HG03457 (cell line): Measurements from ENCODE around the gene SMAD3.
"Not testable (repeated sequence)": the region's sequence is repeated elsewhere in the genome, so short reads cannot be mapped to it uniquely, and the experiment has no call there.

ENCODE experiments used
- ATAC-seq: cut with Tn5 transposase; IDR thresholded peaks from one replicate; pipeline ENCODE4 v1.9.1; 2021; ENCODE audit warnings: moderate number of reproducible peaks; ENCODE audit not compliant: unreplicated experiment

SMAD3 gene

GRCh38 chr15:67138891-67139855 is 73.8 kb downstream of the SMAD3 start:
- no peak for ATAC-seq

DNA sequence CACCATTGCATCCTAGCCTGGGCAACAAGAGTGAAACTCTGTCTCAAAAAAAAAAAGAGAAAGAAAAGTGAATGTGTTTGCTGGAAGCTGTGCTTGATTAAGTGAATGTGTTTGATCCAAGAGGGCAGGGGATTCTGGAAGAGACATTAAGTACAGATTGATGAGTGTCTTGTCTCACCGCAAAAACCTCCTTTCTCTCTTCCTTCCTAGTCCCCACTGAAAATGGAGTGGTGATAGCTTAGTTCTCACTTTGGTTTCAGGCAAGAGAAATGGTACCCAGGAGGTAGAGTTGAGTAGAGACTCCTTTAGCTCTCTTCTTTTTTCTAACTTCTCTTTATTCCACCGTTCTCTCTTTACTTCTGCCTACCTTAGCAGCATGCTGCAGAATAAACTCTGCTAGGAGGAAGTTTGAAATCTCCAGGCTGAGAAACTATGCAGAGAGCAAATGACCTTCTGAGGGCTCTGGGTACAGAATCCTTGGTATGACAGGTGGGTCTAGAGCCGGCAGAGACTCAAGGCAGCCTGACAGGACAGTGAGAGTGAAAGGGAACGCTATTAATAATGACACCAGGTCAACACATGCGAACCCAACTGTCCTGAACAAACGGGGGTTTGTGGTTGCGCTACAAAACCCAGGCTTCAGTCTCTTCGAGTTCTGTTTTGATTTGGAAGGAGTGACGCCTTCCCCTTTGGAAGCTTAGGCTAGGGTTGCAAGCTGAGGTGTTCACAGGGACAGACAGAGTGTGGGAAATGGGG is 74.9 kb downstream of the SMAD3 start:
- no peak for ATAC-seq

- ATAC-seq: no peak
Observed at GRCh38 chr15:67142092-67142766, 76.8 kb downstream of the SMAD3 start.

- ATAC-seq: no peak
Observed at GRCh38 chr15:67142767-67143100, 77.3 kb downstream of the SMAD3 start.

DNA sequence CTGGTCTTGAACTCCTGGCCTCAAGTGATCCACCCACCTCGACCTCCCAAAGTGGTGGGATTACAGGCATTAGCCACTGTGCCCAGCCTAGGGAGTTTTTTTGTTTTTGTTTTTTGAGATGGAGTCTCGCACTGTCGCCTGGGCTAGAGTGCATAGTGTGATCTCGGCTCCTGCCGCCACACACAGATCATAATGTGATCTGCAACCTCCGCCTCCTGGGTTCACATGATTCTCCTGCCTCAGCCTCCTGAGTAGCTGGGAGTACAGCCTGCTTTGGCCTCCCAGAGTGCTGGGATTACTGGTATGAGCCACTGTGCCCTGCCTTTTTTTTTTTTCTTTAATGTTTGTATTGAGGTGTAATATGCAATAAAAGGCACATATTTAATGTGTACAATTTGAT is 78.2 kb downstream of the SMAD3 start:
- no peak for ATAC-seq

GRCh38 chr15:67144609-67145311 is 79.4 kb downstream of the SMAD3 start:
- no peak for ATAC-seq

DNA sequence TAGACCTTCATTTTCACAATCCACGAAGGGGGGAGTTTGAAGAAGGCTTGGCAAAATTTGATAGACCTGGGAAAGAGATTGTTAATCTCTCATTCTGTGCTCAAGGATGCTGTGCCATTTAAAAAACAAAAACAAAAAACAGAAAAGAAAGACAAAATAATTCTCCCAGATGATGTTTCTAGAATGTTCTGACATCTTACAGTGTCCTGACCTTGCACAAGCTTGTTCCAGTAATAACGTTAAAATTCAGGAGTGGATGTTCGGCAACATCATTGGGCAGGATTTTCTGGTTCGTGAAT is 79.9 kb downstream of the SMAD3 start:
- no peak for ATAC-seq

DNA sequence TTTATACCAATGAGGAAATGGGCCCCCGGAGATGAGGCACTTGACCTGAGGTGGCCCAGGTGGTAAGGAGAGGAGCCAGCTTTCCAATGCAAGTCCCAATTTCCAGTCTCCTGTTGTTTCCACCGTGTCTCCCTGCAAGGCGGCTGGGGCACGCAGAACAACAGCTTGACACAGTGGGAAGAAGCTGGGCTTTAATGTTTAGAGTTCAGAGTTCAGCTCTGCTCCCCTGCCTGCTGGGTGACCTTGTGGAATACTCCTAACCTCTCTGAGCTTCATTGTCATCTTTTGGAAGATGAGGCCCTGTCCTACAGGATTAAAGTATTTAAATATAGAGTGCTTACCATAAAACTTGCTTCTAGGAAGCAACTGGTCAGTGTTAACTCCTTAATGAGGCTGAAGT is 80.3 kb downstream of the SMAD3 start:
- ATAC-seq: no peak

GRCh38 chr15:67146234-67146633 is 80.8 kb downstream of the SMAD3 start:
- ATAC-seq: no peak

DNA sequence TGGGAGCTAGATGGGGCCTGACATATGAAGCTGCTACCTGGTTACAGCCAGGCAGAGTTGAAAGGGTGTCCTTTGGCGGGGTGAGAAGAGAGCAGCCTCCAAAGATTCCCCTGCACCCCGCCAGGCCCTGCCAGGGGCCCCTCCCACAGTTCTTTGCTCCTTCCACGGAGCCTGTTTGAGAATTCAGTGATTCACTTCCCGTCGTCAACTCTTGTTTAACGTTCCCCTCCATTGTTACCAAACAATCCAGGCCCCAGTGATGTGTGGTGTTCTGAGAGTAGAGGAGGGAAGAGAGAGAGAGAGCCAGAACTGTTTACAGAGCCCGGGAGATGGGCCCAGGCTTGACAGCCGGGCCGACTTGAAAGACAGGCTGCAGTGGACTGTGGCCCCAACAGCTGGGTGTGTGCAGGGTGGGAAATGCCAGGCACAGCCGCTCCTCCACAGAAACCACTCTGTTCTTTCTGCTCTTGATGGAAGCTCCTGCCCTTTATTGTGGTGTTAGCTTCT is 81.5 kb downstream of the SMAD3 start:
- no peak for ATAC-seq

DNA sequence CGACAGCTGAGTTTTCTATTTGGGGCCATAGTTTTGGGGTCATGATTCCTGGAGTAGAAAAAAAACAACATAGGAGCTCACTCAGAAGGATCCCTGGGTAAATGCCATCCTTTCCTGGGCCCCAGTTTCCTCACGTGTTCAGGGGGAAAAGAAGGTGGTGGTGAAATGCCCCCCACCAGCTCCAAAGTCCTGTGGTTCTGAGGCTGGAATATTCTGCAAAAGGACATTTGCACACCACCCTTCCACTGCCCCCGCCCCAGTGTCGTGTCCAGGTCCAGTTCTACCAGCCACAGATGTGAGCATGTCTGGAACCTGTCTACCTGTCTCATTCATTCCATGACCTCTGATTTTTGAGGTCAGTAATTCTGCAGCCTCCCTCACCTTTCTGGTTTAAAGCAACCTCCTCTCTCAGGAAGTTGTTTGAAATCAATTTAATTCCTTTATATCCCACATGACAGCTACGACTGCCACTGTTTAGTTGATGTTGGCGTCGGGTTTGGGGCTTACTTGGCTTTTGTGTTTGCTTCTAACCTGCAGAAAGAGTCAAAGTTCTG is 82.1 kb downstream of the SMAD3 start:
- ATAC-seq: no peak

- no peak for ATAC-seq
Observed at GRCh38 chr15:67148196-67148701, 82.8 kb downstream of the SMAD3 start.

- ATAC-seq: no peak
Observed at GRCh38 chr15:67149068-67149772, 83.8 kb downstream of the SMAD3 start.

GRCh38 chr15:67149773-67150022 is 84.3 kb downstream of the SMAD3 start:
- ATAC-seq: no peak

DNA sequence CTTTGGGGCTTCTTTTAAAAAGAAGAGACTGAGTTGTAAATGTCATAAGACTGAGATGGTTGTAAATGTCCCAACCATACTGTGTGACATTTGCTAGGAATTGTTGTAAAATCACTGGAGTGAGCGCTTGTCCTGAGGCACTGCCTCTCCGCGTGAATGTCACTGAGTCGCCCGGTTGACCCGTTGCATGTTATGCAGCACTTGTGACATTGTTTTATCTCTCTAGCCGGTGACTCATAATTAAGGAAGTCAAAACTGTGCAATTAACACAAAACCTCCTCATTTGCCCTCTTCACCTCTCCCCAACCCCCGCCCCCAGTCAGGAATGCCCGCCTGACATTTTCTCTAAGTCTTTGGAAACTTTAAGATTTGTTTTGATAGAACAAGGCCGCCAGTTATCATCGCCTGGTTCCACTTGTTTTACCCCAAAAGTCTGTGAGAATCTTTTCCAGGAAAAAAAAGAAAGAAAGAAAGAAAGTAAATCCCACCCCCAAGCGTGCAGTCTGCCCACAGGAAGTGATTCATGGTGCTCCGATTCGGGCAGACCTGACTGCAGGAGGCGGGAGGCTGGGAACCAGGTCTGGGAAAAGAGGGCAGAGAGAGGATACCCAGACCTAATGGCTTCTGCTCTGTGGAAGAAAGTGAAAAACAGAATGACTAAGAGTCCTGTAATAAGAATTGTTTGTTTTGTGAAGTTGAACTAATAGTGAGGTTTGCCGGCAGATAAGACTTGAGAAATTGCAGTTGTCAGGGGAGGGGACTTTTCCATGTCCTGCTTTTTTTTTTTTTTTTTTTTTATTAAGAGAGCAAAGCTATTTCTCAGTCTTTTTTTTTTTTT is 84.8 kb downstream of the SMAD3 start:
- ATAC-seq: no peak

GRCh38 chr15:67152429-67152828 is 87.0 kb downstream of the SMAD3 start:
- ATAC-seq: no peak

DNA sequence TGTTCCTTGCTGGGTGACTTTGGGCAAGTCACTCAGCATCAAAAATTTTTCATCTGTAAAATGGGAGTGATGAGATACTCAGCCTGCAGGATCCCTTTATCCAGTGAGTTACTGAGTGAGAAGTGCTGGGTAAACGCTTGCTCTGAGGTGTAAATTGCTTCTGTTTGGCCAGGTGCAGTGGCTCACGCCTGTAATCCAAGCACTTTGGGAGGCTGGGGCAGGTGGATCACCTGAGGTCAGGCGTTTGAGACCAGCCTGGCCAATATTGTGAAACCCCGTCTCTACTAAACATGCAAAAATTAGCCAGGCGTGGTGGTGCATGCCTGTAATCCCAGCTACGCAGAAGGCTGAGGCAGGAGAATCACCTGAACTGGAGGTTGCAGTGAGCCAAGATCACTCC is 87.6 kb downstream of the SMAD3 start:
- not testable (repeated sequence) for ATAC-seq

DNA sequence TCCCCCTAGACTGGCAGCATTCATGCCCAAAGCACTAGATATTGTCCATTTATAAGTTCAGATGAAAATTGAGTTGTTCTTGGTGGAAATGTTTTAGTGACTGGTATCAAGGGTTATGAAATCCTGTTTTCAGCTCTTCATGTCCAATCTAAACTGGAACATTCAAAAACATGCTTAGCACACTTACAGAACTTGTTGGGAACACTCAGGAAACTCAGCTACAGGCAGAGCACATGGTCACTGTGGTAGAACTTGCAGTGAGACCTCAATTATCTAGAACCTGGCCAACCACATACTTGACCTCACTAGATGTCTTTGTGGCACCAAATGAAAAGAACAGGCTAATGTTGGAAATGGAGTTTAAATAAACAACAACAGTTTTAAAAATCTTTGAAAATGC is 88.8 kb downstream of the SMAD3 start:
- no peak for ATAC-seq

GRCh38 chr15:67156426-67156825 is 91.0 kb downstream of the SMAD3 start:
- ATAC-seq: no peak
